H9 (cell line): ENCODE measurements around the gene BICD1. TPM values are rescaled to one million over a fixed set of nuclear protein-coding genes. Genes with fewer than 3 reads are reported as not detected.

Experiments used
- DNase-seq: peaks from one replicate; pipeline ENCODE4 v3.0.0-alpha.2; 2017
- H2AFZ ChIP-seq: one replicate; pipeline ENCODE4 v1.6.1; 2013; ENCODE audit warnings: mild to moderate bottlenecking, low read length, control low read depth, moderate library complexity
- H2AK5ac ChIP-seq: 2 replicates; pipeline ENCODE4 v1.6.1; 2013; ENCODE audit warnings: low read length, control low read depth, mixed read lengths; ENCODE audit not compliant: insufficient read length
- H2BK120ac ChIP-seq: one replicate; pipeline ENCODE4 v1.6.1; 2013; ENCODE audit warnings: low read depth, mild to moderate bottlenecking, low read length, control low read depth, inconsistent platforms; ENCODE audit not compliant: poor library complexity, severe bottlenecking
- H2BK12ac ChIP-seq: 2 replicates; pipeline ENCODE4 v1.6.1; 2013; ENCODE audit warnings: low read length, control low read depth, mixed read lengths, low read depth; ENCODE audit not compliant: insufficient read length
- H2BK15ac ChIP-seq: 2 replicates; pipeline ENCODE4 v1.6.1; 2013; ENCODE audit warnings: low read depth, low read length, control low read depth
- H2BK20ac ChIP-seq: one replicate; pipeline ENCODE4 v1.6.1; 2013; ENCODE audit warnings: low read depth, mild to moderate bottlenecking, low read length, control low read depth, inconsistent platforms; ENCODE audit not compliant: poor library complexity, severe bottlenecking
- H2BK5ac ChIP-seq: 2 replicates; pipeline ENCODE4 v1.6.1; 2013; ENCODE audit warnings: low read length, control low read depth, mixed read lengths; ENCODE audit not compliant: insufficient read length
- H3K14ac ChIP-seq: 2 replicates; pipeline ENCODE4 v1.6.1; 2013; ENCODE audit warnings: low read length, control low read depth; ENCODE audit not compliant: insufficient read depth
- H3K18ac ChIP-seq: 2 replicates; pipeline ENCODE4 v1.6.1; 2013; ENCODE audit warnings: low read depth, mild to moderate bottlenecking, mixed read lengths, low read length, control low read depth; ENCODE audit not compliant: insufficient read length
- H3K23ac ChIP-seq: 2 replicates; pipeline ENCODE4 v1.6.1; 2013; ENCODE audit warnings: low read length, control low read depth, mixed read lengths, low read depth; ENCODE audit not compliant: insufficient read length
- H3K23me2 ChIP-seq: 2 replicates; pipeline ENCODE4 v1.6.1; 2013; ENCODE audit warnings: low read depth, mild to moderate bottlenecking, mixed read lengths, low read length, control low read depth; ENCODE audit not compliant: insufficient read length, poor library complexity, severe bottlenecking
- H3K27ac ChIP-seq: 2 replicates; pipeline ENCODE4 v1.5.1; 2013; ENCODE audit warnings: low read length, control low read depth, mixed read lengths, low read depth; ENCODE audit not compliant: insufficient read length
- H3K27me3 ChIP-seq: 2 replicates; pipeline ENCODE4 v1.6.1; 2013; ENCODE audit warnings: low read length, control low read depth, inconsistent platforms; ENCODE audit not compliant: insufficient read depth
- H3K4ac ChIP-seq: 2 replicates; pipeline ENCODE4 v1.6.1; 2013; ENCODE audit warnings: low read depth, mild to moderate bottlenecking, control low read depth, inconsistent platforms, low read length, moderate library complexity
- H3K4me1 ChIP-seq: 2 replicates; pipeline ENCODE4 v1.6.1; 2013; ENCODE audit warnings: low read length, control low read depth, inconsistent platforms; ENCODE audit not compliant: insufficient read depth
- H3K4me2 ChIP-seq: 2 replicates; pipeline ENCODE4 v1.6.1; 2013; ENCODE audit warnings: low read length, control low read depth, mixed read lengths; ENCODE audit not compliant: insufficient read length, insufficient read depth
- H3K56ac ChIP-seq: 2 replicates; pipeline ENCODE4 v1.6.1; 2013; ENCODE audit warnings: low read depth, mild to moderate bottlenecking, mixed read lengths, low read length, control low read depth; ENCODE audit not compliant: insufficient read length
- H3K79me1 ChIP-seq: 2 replicates; pipeline ENCODE4 v1.6.1; 2013; ENCODE audit warnings: low read depth, mild to moderate bottlenecking, moderate library complexity, low read length, control low read depth, inconsistent platforms; ENCODE audit not compliant: insufficient read depth, poor library complexity, severe bottlenecking
- H3K79me2 ChIP-seq: 2 replicates; pipeline ENCODE4 v1.6.1; 2013; ENCODE audit warnings: low read length, control low read depth, inconsistent platforms; ENCODE audit not compliant: insufficient read depth
- H3K9ac ChIP-seq: 2 replicates; pipeline ENCODE4 v1.6.1; 2013; ENCODE audit warnings: low read length, control low read depth, mixed read lengths; ENCODE audit not compliant: insufficient read length; ENCODE audit errors: extremely low read depth
- H3K9me3 ChIP-seq: one replicate; pipeline ENCODE4 v1.6.1; 2013; ENCODE audit warnings: low read depth, low read length, inconsistent platforms; ENCODE audit not compliant: control insufficient read depth
- H3T11ph ChIP-seq: one replicate; pipeline ENCODE4 v1.6.1; 2013; ENCODE audit warnings: mild to moderate bottlenecking, low read length, control low read depth, inconsistent platforms
- H4K20me1 ChIP-seq: one replicate; pipeline ENCODE4 v1.6.1; 2013; ENCODE audit not compliant: control insufficient read depth, insufficient read length, insufficient read depth
- H4K5ac ChIP-seq: 2 replicates; pipeline ENCODE4 v1.6.1; 2013; ENCODE audit warnings: low read depth, mild to moderate bottlenecking, mixed read lengths, low read length, control low read depth; ENCODE audit not compliant: insufficient read length
- H4K8ac ChIP-seq: replicated peaks from 2 replicates; pipeline ENCODE4 v1.6.1; 2013; ENCODE audit warnings: low read length, control low read depth, mixed read lengths, low read depth; ENCODE audit not compliant: insufficient read length
- H4K91ac ChIP-seq: 2 replicates; pipeline ENCODE4 v1.6.1; 2013; ENCODE audit warnings: low read depth, mild to moderate bottlenecking, moderate library complexity, mixed read lengths, low read length, control low read depth; ENCODE audit not compliant: insufficient read length
- H3K27ac Mint-ChIP-seq, 3 experiments: 2 replicates in 2 of 3; 3 replicates in 1 of 3; pipeline ENCODE4 v1.8.0; 2020 to 2021; ENCODE audit warnings: mixed read lengths in 3 of 3, mild to moderate bottlenecking in 1 of 3, moderate library complexity in 1 of 3
- H3K27me3 Mint-ChIP-seq: 2 replicates; pipeline ENCODE4 v1.8.0; 2021; ENCODE audit warnings: low read depth, mild to moderate bottlenecking, moderate library complexity, mixed read lengths
- H3K36me3 Mint-ChIP-seq, 3 experiments: 2 replicates in 2 of 3; 3 replicates in 1 of 3; pipeline ENCODE4 v1.8.0; 2020 to 2021; ENCODE audit warnings: low read depth in 3 of 3, mixed read lengths in 3 of 3; ENCODE audit not compliant: insufficient read depth in 1 of 3
- H3K4me1 Mint-ChIP-seq, 2 experiments: 2 replicates each; pipeline ENCODE4 v1.8.0; 2020; ENCODE audit warnings: mixed read lengths in 2 of 2
- H3K4me3 Mint-ChIP-seq, 2 experiments: 2 replicates in 1 of 2; 3 replicates in 1 of 2; pipeline ENCODE4 v1.8.0; 2020 to 2021; ENCODE audit warnings: mild to moderate bottlenecking in 2 of 2, mixed read lengths in 2 of 2, moderate library complexity in 1 of 2
- H3K9me3 Mint-ChIP-seq, 2 experiments: 2 replicates in 1 of 2; 3 replicates in 1 of 2; pipeline ENCODE4 v1.8.0; 2020; ENCODE audit warnings: mild to moderate bottlenecking in 2 of 2, mixed read lengths in 2 of 2, moderate library complexity in 1 of 2
- WGBS: extraction: QIAGEN DNeasy Blood & Tissue Kit; methylation state at CpG from one replicate; pipeline ENCODE4 v1.1.7; 2013; ENCODE audit warnings: missing lambda C conversion rate, low lambda C conversion rate, mixed read lengths; ENCODE audit not compliant: insufficient read length; ENCODE audit errors: extremely low coverage; 5-methylcytosine and 5-hydroxymethylcytosine counted together
- total RNA-seq: library from RNA; stranded (reverse); gene quantifications from 2 replicates; pipeline ENCODE4 v1.2.1, GENCODE V29; 2021
- TF ChIP-seq, protein P1 (sequence below): fragments of 200-600 bp; sonication (generic); conservative IDR thresholded peaks from 3 replicates; pipeline ENCODE4 v1.8.0; 2021; ENCODE audit warnings: antibody characterized with exemption, mild to moderate bottlenecking

The BICD1 gene
- total RNA-seq, 1 experiment from 2014 or later: 134 TPM

- Mint-ChIP-seq H3K27me3 (no peaks in the 10 kb centered on the region), H3K4me1 (peaks cover 16% of the 10 kb centered on the region in 2 experiments), H3K27ac (peak overlapping the region in 1 of 3 experiments; percentile 85; a peak in 1 of 7 replicates), H3K4me3 (no peak overlapping the region), H3K36me3 (peaks cover 2 to 10% (median 6%) of the 10 kb centered on the region in 3 experiments; a peak in 4 of 7 replicates), H3K9me3 (peaks cover 2 to 7% of the 10 kb centered on the region in 2 experiments; a peak in 3 of 5 replicates)
- no peak overlapping the region for H2BK120ac ChIP-seq
- no CpG with 5 or more reads among the region's 3 CpGs for WGBS
- H3K79me2 ChIP-seq: no peaks in the 10 kb centered on the region
- H3K14ac ChIP-seq: no peak overlapping the region
- no peak overlapping the region for H3T11ph ChIP-seq
- H2BK12ac ChIP-seq: no peak overlapping the region
- no peak overlapping the region for H3K18ac ChIP-seq
- H4K91ac ChIP-seq: no peak overlapping the region
- H3K27me3 ChIP-seq: no peaks in the 10 kb centered on the region
- no peak overlapping the region for H2BK20ac ChIP-seq
- H2BK15ac ChIP-seq: no peak overlapping the region
- TF ChIP-seq, protein P1, sequence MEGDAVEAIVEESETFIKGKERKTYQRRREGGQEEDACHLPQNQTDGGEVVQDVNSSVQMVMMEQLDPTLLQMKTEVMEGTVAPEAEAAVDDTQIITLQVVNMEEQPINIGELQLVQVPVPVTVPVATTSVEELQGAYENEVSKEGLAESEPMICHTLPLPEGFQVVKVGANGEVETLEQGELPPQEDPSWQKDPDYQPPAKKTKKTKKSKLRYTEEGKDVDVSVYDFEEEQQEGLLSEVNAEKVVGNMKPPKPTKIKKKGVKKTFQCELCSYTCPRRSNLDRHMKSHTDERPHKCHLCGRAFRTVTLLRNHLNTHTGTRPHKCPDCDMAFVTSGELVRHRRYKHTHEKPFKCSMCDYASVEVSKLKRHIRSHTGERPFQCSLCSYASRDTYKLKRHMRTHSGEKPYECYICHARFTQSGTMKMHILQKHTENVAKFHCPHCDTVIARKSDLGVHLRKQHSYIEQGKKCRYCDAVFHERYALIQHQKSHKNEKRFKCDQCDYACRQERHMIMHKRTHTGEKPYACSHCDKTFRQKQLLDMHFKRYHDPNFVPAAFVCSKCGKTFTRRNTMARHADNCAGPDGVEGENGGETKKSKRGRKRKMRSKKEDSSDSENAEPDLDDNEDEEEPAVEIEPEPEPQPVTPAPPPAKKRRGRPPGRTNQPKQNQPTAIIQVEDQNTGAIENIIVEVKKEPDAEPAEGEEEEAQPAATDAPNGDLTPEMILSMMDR: no peak
- H3K23ac ChIP-seq: no peak overlapping the region
- H3K9ac ChIP-seq: no peak overlapping the region
- no peaks in the 10 kb centered on the region for H4K20me1 ChIP-seq
- H4K5ac ChIP-seq: no peak overlapping the region
- no peak overlapping the region for H3K4me2 ChIP-seq
- H3K79me1 ChIP-seq: no peaks in the 10 kb centered on the region
- H3K4ac ChIP-seq: no peak overlapping the region
- H4K8ac ChIP-seq: no peak overlapping the region
- no peaks in the 10 kb centered on the region for H3K23me2 ChIP-seq
- H3K4me1 ChIP-seq: no peaks in the 10 kb centered on the region
- no peak overlapping the region for H3K27ac ChIP-seq
- no peak overlapping the region for H3K56ac ChIP-seq
- no peak overlapping the region for H2AFZ ChIP-seq
- no peaks in the 10 kb centered on the region for H3K9me3 ChIP-seq
- H2AK5ac ChIP-seq: no peak overlapping the region
- no peak overlapping the region for H2BK5ac ChIP-seq
- DNase-seq: no peak
Measured at GRCh38 chr12:32061033-32061432, 45.6 kb upstream of the BICD1 start.
